HCT116 (cell line): ENCODE measurements around the gene WDR17. TPM values are rescaled to one million over a fixed set of nuclear protein-coding genes. Genes with fewer than 3 reads are reported as not detected.

Experiments
- ATAC-seq: fragments of 200-7000 bp; cut with Tn5 transposase; 2 replicates; pipeline ENCODE4 v1.9.1; 2020; ENCODE audit warnings: mild to moderate bottlenecking, moderate library complexity
- BruUV-seq: library from RNA; stranded (reverse); fragments of 400-500 nt; replicated peaks from 2 replicates; lab custom pipeline; 2021; lab: Mats Ljungman, UMichigan
- CTCF ChIA-PET: fragments of 300-600 bp; sonication (Branson Sonifier 250); formaldehyde crosslinking; loops from one replicate; lab custom pipeline; 2021; ENCODE audit warnings: antibody characterized with exemption; lab: Charles Lee
- POLR2A ChIA-PET: fragments of 300-600, 350-600 bp; sonication (Branson Sonifier 250); formaldehyde crosslinking; loops from one replicate; lab custom pipeline; 2021; ENCODE audit warnings: antibody characterized with exemption; lab: Charles Lee
- RAD21 ChIA-PET, 2 experiments: fragments of 300-600 bp; sonication (Branson Sonifier 250); formaldehyde crosslinking; loops; one replicate each; lab custom pipeline; 2023; ENCODE audit warnings: low total read pairs in 2 of 2; ENCODE audit not compliant: uncharacterized antibody in 2 of 2, unreplicated experiment in 2 of 2, low non-redundant PET in 1 of 2; lab: Charles Lee
- DNase-seq: peaks from one replicate; pipeline ENCODE4 v3.0.0-alpha.2; 2010; ENCODE audit warnings: low read depth, low spot score
- H2AFZ ChIP-seq: fragments of 200-600 bp; shearing (Covaris generic), sonication (generic); 2 replicates; pipeline ENCODE4 v1.6.1; 2017; ENCODE audit warnings: low read depth, mixed run types, mixed read lengths, antibody characterized with exemption, low read length; ENCODE audit not compliant: poor library complexity, severe bottlenecking
- H3K27ac ChIP-seq: 2 replicates; pipeline ENCODE4 v1.5.1; 2012; ENCODE audit warnings: low read depth, low read length
- H3K27me3 ChIP-seq: fragments of 200-600 bp; sonication (generic); 2 replicates; pipeline ENCODE4 v1.6.1; 2016; ENCODE audit warnings: mixed run types, low read length, mixed read lengths; ENCODE audit not compliant: insufficient read depth
- H3K36me3 ChIP-seq, 2 experiments: fragments of 200-500 bp in 1 of 2; fragments of 200-600 bp in 1 of 2; sonication (Bioruptor generic) in 1 of 2; sonication (generic) in 1 of 2; 2 replicates each; pipeline versions ENCODE4 v1.5.1 to v1.6.1; 2014 to 2016; ENCODE audit warnings: low read length in 2 of 2, inconsistent platforms in 1 of 2, mixed read lengths in 1 of 2, mixed run types in 1 of 2; ENCODE audit not compliant: insufficient read depth in 2 of 2, control insufficient read depth in 1 of 2
- H3K4me1 ChIP-seq, 2 experiments: fragments of 200-600 bp in 1 of 2; sonication (generic) in 1 of 2; 2 replicates each; pipeline versions ENCODE4 v1.5.1 to v1.6.1; 2012 to 2017; ENCODE audit warnings: low read length in 2 of 2, inconsistent platforms in 1 of 2, mild to moderate bottlenecking in 1 of 2, mixed read lengths in 1 of 2, mixed run types in 1 of 2, moderate library complexity in 1 of 2; ENCODE audit not compliant: insufficient read depth in 2 of 2, control insufficient read depth in 1 of 2
- H3K4me2 ChIP-seq: fragments of 200-600 bp; sonication (generic); 2 replicates; pipeline ENCODE4 v1.6.1; 2017; ENCODE audit warnings: mixed run types, low read length, mixed read lengths
- H3K4me3 ChIP-seq, 2 experiments: fragments of 200-600 bp in 1 of 2; sonication (generic) in 1 of 2; replicated peaks in 1 of 2; 2 replicates each; pipeline ENCODE4 v1.5.1; 2011 to 2016; ENCODE audit warnings: low read length in 2 of 2, control low read depth in 1 of 2, low read depth in 1 of 2, mild to moderate bottlenecking in 1 of 2, mixed read lengths in 1 of 2, mixed run types in 1 of 2
- H3K79me2 ChIP-seq: fragments of 200-600 bp; sonication (generic); 2 replicates; pipeline ENCODE4 v1.6.1; 2017; ENCODE audit warnings: mild to moderate bottlenecking, mixed run types, low read length, moderate library complexity, mixed read lengths; ENCODE audit not compliant: insufficient read depth
- H3K9ac ChIP-seq: fragments of 200-600 bp; sonication (generic); 2 replicates; pipeline ENCODE4 v1.6.1; 2016; ENCODE audit warnings: low read length, mixed read lengths
- H3K9me2 ChIP-seq: fragments of 200-600 bp; sonication (generic), shearing (Covaris generic); 2 replicates; pipeline ENCODE4 v1.6.1; 2017; ENCODE audit warnings: mixed run types, mild to moderate bottlenecking, moderate library complexity; ENCODE audit not compliant: insufficient read depth
- H3K9me3 ChIP-seq, 2 experiments: fragments of 200-500 bp in 1 of 2; fragments of 200-600 bp in 1 of 2; sonication (Bioruptor generic) in 1 of 2; sonication (generic) in 1 of 2; 2 replicates each; pipeline ENCODE4 v1.6.1; 2014 to 2017; ENCODE audit warnings: low read length in 2 of 2, mixed read lengths in 2 of 2, inconsistent platforms in 1 of 2, low read depth in 1 of 2, mild to moderate bottlenecking in 1 of 2, mixed run types in 1 of 2, moderate library complexity in 1 of 2; ENCODE audit not compliant: control insufficient read depth in 1 of 2, insufficient read depth in 1 of 2
- H4K20me1 ChIP-seq: fragments of 200-600 bp; sonication (generic), shearing (Covaris generic); 2 replicates; pipeline ENCODE4 v1.6.1; 2017; ENCODE audit warnings: mixed run types, mild to moderate bottlenecking, moderate library complexity; ENCODE audit not compliant: insufficient read depth
- ATF3 ChIP-seq: IDR thresholded peaks from 2 replicates; pipeline ENCODE4 v1.6.1; 2012
- CBX3 ChIP-seq: IDR thresholded peaks from 2 replicates; pipeline ENCODE4 v1.6.1; 2012; ENCODE audit warnings: low read depth
- CEBPB ChIP-seq: IDR thresholded peaks from 2 replicates; pipeline ENCODE4 v1.6.1; 2012; ENCODE audit warnings: low read depth
- CTCF ChIP-seq, 3 experiments: fragments of 200-600 bp in 1 of 3; sonication (generic) in 1 of 3; IDR thresholded peaks in 2 of 3; conservative IDR thresholded peaks in 1 of 3; 2 replicates each; pipeline ENCODE4 v1.5.1; 2012 to 2017; ENCODE audit warnings: low read depth in 2 of 3, low read length in 2 of 3, antibody characterized with exemption in 1 of 3, borderline replicate concordance in 1 of 3, control low read depth in 1 of 3, mild to moderate bottlenecking in 1 of 3, mixed read lengths in 1 of 3, mixed run types in 1 of 3, moderate library complexity in 1 of 3; ENCODE audit not compliant: insufficient read depth in 1 of 3
- EGR1 ChIP-seq: IDR thresholded peaks from 2 replicates; pipeline ENCODE4 v1.6.1; 2012; ENCODE audit warnings: low read depth
- ELF1 ChIP-seq: IDR thresholded peaks from 2 replicates; pipeline ENCODE4 v1.6.1; 2012; ENCODE audit warnings: low read depth, borderline replicate concordance
- FOSL1 ChIP-seq: IDR thresholded peaks from 2 replicates; pipeline ENCODE4 v1.6.1; 2012; ENCODE audit warnings: low read depth
- JUND ChIP-seq: IDR thresholded peaks from 2 replicates; pipeline ENCODE4 v1.6.1; 2012
- MAX ChIP-seq: IDR thresholded peaks from 2 replicates; pipeline ENCODE4 v1.6.1; 2012
- RAD21 ChIP-seq: IDR thresholded peaks from 2 replicates; pipeline ENCODE4 v1.6.1; 2012; ENCODE audit warnings: low read depth, mild to moderate bottlenecking
- SIN3A ChIP-seq: IDR thresholded peaks from 2 replicates; pipeline ENCODE4 v1.6.1; 2012; ENCODE audit warnings: low read depth
- SP1 ChIP-seq: IDR thresholded peaks from 2 replicates; pipeline ENCODE4 v1.6.1; 2012; ENCODE audit warnings: low read depth
- SRF ChIP-seq: IDR thresholded peaks from 2 replicates; pipeline ENCODE4 v1.6.1; 2012; ENCODE audit warnings: low read depth
- TCF7L2 ChIP-seq: IDR thresholded peaks from 2 replicates; pipeline ENCODE4 v1.7.0; 2011; ENCODE audit warnings: borderline replicate concordance, inconsistent platforms; ENCODE audit not compliant: insufficient read depth, insufficient read length; ENCODE audit errors: extremely low read depth
- YY1 ChIP-seq: IDR thresholded peaks from 2 replicates; pipeline ENCODE4 v1.6.1; 2011; ENCODE audit warnings: low read length, low read depth, moderate library complexity, mild to moderate bottlenecking; ENCODE audit not compliant: insufficient replicate concordance; ENCODE audit errors: extremely low read depth
- ZBTB33 ChIP-seq: IDR thresholded peaks from 2 replicates; pipeline ENCODE4 v1.6.1; 2011; ENCODE audit warnings: mild to moderate bottlenecking, low read length, moderate library complexity; ENCODE audit not compliant: insufficient replicate concordance; ENCODE audit errors: extremely low read depth
- ZFX ChIP-seq: fragments of 450-650 bp; IDR thresholded peaks from 2 replicates; pipeline ENCODE4 v1.6.1; 2017
- ZNF274 ChIP-seq: fragments of 200-500 bp; sonication (Bioruptor generic); IDR thresholded peaks from 2 replicates; pipeline ENCODE4 v1.6.1; 2014; ENCODE audit warnings: mild to moderate bottlenecking, low read depth, low read length, inconsistent platforms
- intact Hi-C: fragments of 100-400 bp; cut with micrococcal nuclease; formaldehyde crosslinking; loops from 2 replicates; pipeline ENCODE4 v1.10.0; 2022
- total RNA-seq: library from RNA; stranded (reverse); gene quantifications from one replicate; pipeline ENCODE4 v1.2.1, GENCODE V29; 2021; ENCODE audit not compliant: unreplicated experiment

The WDR17 gene
- total RNA-seq, 1 experiment from 2014 or later, result 0.20 TPM

GRCh38 chr4:176084769-176085168 lies 19.1 kb downstream of the WDR17 start:
- TF ChIP-seq EGR1, result no peak
- TF ChIP-seq SIN3A, result no peak
- TF ChIP-seq MAX, result no peak
- TF ChIP-seq YY1, result no peak
- TF ChIP-seq CEBPB, result no peak
- TF ChIP-seq SP1, result no peak
- Histone ChIP-seq H2AFZ (no peak overlapping the region), H3K36me3 (no peaks in the 10 kb centered on the region), H3K9me3 (no peaks in the 10 kb centered on the region), H3K4me2 (no peak overlapping the region), H3K9ac (no peak overlapping the region), H4K20me1 (no peaks in the 10 kb centered on the region), H3K27me3 (no peaks in the 10 kb centered on the region), H3K9me2 (no peaks in the 10 kb centered on the region), H3K79me2 (no peaks in the 10 kb centered on the region), H3K4me3 (no peak overlapping the region), H3K4me1 (no peaks in the 10 kb centered on the region), H3K27ac (no peak overlapping the region)
- CTCF ChIA-PET, result no interaction called here
- POLR2A ChIA-PET, result no interaction called here
- DNase-seq (no peak), ATAC-seq (no peak)
- RAD21 ChIA-PET, result no interaction called here
- BruUV-seq, result no TSS peak
- intact Hi-C loops, result no loop called here

- no peaks in the 10 kb centered on the region for H4K20me1 ChIP-seq
- TF ChIP-seq TCF7L2, result no peak
- TF ChIP-seq ATF3, result no peak
- no peak for TF ChIP-seq ZBTB33
- no peak for TF ChIP-seq YY1
- no peak for TF ChIP-seq CEBPB
- TF ChIP-seq ZFX, result no peak
- TF ChIP-seq JUND, result no peak
- no peak for TF ChIP-seq CTCF (IDR thresholded peaks at IDR 0.05 in 2 of 3, conservative IDR thresholded peaks at IDR 0.05 in 1 of 3; ENCODE audit: borderline replicate concordance in 1 of 3, insufficient read depth in 1 of 3, low read depth in 2 of 3, low read length in 2 of 3)
- no peak for TF ChIP-seq SRF
- TF ChIP-seq SP1, result no peak
- TF ChIP-seq ZNF274, result no peak
- TF ChIP-seq ELF1, result no peak
- no peak for TF ChIP-seq CBX3
- no peak for TF ChIP-seq RAD21
- TF ChIP-seq EGR1, result no peak
- no peak for TF ChIP-seq FOSL1
Measured at GRCh38 chr4:176090115-176090514, 24.5 kb downstream of the WDR17 start.

More at GRCh38 chr4:176090115-176090514, 24.5 kb downstream of the WDR17 start:
- intact Hi-C loops, result loop anchor here (2.0 kb wide), 1 partner anchor 23 kb away; no protein-coding TSS in a partner anchor
- ChIA-PET CTCF (no interaction called here), RAD21 (no interaction called here), POLR2A (no interaction called here)
- Histone ChIP-seq H3K9me2 (no peaks in the 10 kb centered on the region), H2AFZ (no peak overlapping the region), H3K9ac (no peak overlapping the region), H3K9me3 (peaks cover 0 to 5% of the 10 kb centered on the region in 2 experiments; a peak in 1 of 4 replicates), H3K36me3 (no peaks in the 10 kb centered on the region), H3K79me2 (no peaks in the 10 kb centered on the region), H3K27me3 (no peaks in the 10 kb centered on the region), H3K4me1 (no peaks in the 10 kb centered on the region), H3K27ac (no peak overlapping the region), H3K4me3 (no peak overlapping the region), H3K4me2 (no peak overlapping the region)
- DNase-seq (no peak), ATAC-seq (no peak)
- BruUV-seq, result no TSS peak
